ENCODE data around the gene PRMT3. TPM values are rescaled to one million over a fixed set of nuclear protein-coding genes. Genes with fewer than 3 reads are reported as not detected.
"Not testable (repeated sequence)": the region's sequence is repeated elsewhere in the genome, so short reads cannot be mapped to it uniquely, and the experiment has no call there.

Gene PRMT3
- polyA plus RNA-seq, 3 donors = 16.9 to 18.5 (median 17.9) TPM

- DNase-seq (ENCODE audit: extremely low read depth in 1 of 11, low read depth in 9 of 11, low spot score in 4 of 11) = no peak
These were observed 57.0 kb downstream of the PRMT3 start for GRCh38 chr11:20444535-20444934.

- no peak for DNase-seq (ENCODE audit: extremely low read depth in 1 of 11, low read depth in 9 of 11, low spot score in 4 of 11)
These were observed 61.3 kb downstream of the PRMT3 start for GRCh38 chr11:20448834-20449233.

- no peak for DNase-seq (ENCODE audit: extremely low read depth in 1 of 11, low read depth in 9 of 11, low spot score in 4 of 11)
These were observed 63.3 kb downstream of the PRMT3 start for GRCh38 chr11:20450829-20451228.

- no peak for DNase-seq (ENCODE audit: extremely low read depth in 1 of 11, low read depth in 9 of 11, low spot score in 4 of 11)
These were observed 64.1 kb downstream of the PRMT3 start for GRCh38 chr11:20451568-20451967.

GRCh38 chr11:20452585-20452984, 65.1 kb downstream of the PRMT3 start:
- DNase-seq (ENCODE audit: extremely low read depth in 1 of 11, low read depth in 9 of 11, low spot score in 4 of 11) = no peak

- DNase-seq (ENCODE audit: extremely low read depth in 1 of 11, low read depth in 9 of 11, low spot score in 4 of 11) = no peak
These were observed 66.3 kb downstream of the PRMT3 start for GRCh38 chr11:20453657-20454316.

- DNase-seq (ENCODE audit: extremely low read depth in 1 of 11, low read depth in 9 of 11, low spot score in 4 of 11) = no peak
These were observed 69.7 kb downstream of the PRMT3 start for GRCh38 chr11:20457001-20457799.

- no peak for DNase-seq (ENCODE audit: extremely low read depth in 1 of 11, low read depth in 9 of 11, low spot score in 4 of 11)
These were observed 70.6 kb downstream of the PRMT3 start for GRCh38 chr11:20457934-20458680.

GRCh38 chr11:20458905-20459632, 71.6 kb downstream of the PRMT3 start:
- DNase-seq (ENCODE audit: extremely low read depth in 1 of 11, low read depth in 9 of 11, low spot score in 4 of 11) = no peak

- DNase-seq (ENCODE audit: extremely low read depth in 1 of 11, low read depth in 9 of 11, low spot score in 4 of 11) = no peak
These were observed 72.3 kb downstream of the PRMT3 start for GRCh38 chr11:20459865-20460264.

- DNase-seq (ENCODE audit: extremely low read depth in 1 of 11, low read depth in 9 of 11, low spot score in 4 of 11) = no peak
These were observed 77.0 kb downstream of the PRMT3 start for GRCh38 chr11:20464518-20464917.

- no peak for DNase-seq (ENCODE audit: extremely low read depth in 1 of 11, low read depth in 9 of 11, low spot score in 4 of 11)
These were observed 80.1 kb downstream of the PRMT3 start for GRCh38 chr11:20467487-20468185.

- no peak for DNase-seq (ENCODE audit: extremely low read depth in 1 of 11, low read depth in 9 of 11, low spot score in 4 of 11)
These were observed 82.8 kb downstream of the PRMT3 start for GRCh38 chr11:20470348-20470747.

GRCh38 chr11:20471929-20472328, 84.4 kb downstream of the PRMT3 start:
- DNase-seq (ENCODE audit: extremely low read depth in 1 of 11, low read depth in 9 of 11, low spot score in 4 of 11) = not testable (repeated sequence)

GRCh38 chr11:20474176-20474881, 86.8 kb downstream of the PRMT3 start:
- no peak for DNase-seq (ENCODE audit: extremely low read depth in 1 of 11, low read depth in 9 of 11, low spot score in 4 of 11)

- no peak for DNase-seq (ENCODE audit: extremely low read depth in 1 of 11, low read depth in 9 of 11, low spot score in 4 of 11)
These were observed 87.5 kb downstream of the PRMT3 start for GRCh38 chr11:20474882-20475517.

GRCh38 chr11:20477418-20478090, 90.0 kb downstream of the PRMT3 start:
- no peak for DNase-seq (ENCODE audit: extremely low read depth in 1 of 11, low read depth in 9 of 11, low spot score in 4 of 11)
